DMS153 treated with DMSO at 0.1 percent for 48 hours (cell line): Measurements from ENCODE around the gene ATN1.
"Not testable (repeated sequence)": the region's sequence is repeated elsewhere in the genome, so short reads cannot be mapped to it uniquely, and the experiment has no call there.

Source experiments
- DNase-seq: peaks from one replicate; lab custom pipeline; 2025; ENCODE audit not compliant: unreplicated experiment; lab: John Stamatoyannopoulos, UW

ATN1 gene

DNA sequence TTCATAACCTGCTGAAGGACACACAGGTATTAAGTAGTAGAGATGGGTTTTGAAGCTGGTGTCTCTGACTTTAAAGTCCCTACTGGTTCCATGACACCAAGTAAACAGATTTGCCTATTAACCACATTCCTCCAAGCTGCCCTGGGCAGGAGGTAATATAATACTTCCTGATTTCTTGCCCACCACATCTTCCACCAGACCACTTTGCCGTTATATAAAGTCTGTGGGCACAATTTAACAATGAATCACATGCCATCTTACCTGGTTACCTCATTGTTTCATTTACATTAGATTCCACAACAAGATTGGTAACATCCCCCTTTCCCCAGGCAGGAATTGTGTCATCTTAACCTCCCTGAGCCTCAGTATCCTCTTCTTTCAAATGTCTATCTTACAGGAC, 24.0 kb upstream of the ATN1 start:
- DNase-seq = no peak

DNA sequence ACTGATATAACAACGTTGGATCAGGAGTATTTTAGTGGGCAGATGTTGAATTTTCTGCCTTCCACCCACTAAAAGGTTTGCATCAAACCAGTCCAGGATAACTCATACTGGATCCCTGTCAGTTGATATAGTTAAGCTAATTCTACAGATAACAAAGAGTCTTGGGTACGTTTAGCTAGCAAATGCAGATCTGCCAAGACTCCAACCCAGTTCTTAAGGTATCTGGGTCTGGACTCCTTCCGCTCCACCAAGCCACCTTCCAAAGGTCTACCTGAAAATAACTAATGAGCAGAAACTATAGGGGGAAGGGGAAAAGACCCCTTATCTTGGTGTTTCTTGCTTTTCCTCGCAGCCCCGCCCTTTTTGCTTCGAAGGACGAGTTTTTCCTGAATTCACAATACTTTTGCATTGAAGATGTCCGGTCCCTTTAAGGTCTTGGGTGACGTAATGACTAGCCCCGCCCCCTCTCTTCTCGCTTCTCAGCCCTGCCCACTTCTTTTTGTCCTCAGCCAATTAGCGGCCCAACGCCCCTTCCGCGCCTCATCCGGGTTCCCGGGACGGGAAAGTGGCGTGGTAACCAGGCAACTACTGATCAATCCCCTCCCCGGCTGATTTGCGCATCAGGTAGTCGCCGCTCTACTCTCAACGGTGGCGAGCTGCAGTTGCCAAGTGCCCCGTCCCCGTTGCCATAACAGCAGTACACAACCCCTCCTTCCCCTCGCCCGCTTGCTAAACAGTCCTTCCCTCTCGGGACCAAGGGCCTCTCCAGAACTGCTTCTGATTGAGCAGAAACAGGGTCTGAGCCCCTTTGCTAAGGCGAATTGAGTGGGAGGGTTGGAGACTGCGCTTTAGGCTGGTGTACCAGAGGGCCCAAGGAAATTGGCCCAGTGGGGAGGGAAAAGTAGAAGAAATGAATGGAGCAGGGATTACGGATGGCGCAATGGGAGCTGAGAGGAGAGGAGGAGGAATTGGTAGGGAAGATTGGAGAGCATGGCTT, 23.2 kb upstream of the ATN1 start, which contains the start of gene LRRC23:
TSS of gene LRRC23 (plus strand) at position 543 of the 997 bp plus-strand sequence. CDS start 812 bp downstream, outside the sequence.
- DNase-seq = peak; percentile 97

DNA sequence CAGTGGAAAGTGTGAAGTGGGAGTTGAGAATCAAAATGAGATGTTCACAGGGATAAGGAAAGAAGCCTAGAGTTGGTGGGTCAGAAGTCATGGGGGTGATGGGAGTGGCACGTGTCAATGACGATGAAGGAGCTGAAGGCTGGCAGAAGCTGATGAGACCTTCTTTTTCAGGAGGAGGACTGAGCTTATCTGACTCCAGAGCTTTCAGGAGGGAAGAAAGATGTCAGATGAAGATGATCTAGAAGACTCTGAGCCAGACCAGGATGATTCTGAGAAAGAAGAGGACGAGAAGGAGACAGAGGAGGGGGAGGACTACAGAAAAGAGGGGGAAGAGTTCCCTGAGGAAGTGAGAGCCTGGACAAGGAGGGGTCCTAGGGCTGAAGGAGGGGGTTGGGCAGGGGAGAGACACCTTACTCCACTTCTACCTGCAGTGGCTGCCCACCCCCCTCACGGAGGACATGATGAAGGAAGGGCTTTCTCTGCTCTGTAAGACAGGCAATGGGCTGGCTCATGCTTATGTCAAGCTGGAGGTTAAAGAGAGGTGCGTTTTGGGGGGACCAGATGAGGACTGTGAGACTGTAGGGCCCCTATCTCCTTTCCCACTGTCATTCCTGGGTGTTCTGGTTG, 22.2 kb upstream of the ATN1 start:
- no peak for DNase-seq

GRCh38 chr12:6908141-6908540, 19.6 kb upstream of the ATN1 start:
- not testable (repeated sequence) for DNase-seq

DNA sequence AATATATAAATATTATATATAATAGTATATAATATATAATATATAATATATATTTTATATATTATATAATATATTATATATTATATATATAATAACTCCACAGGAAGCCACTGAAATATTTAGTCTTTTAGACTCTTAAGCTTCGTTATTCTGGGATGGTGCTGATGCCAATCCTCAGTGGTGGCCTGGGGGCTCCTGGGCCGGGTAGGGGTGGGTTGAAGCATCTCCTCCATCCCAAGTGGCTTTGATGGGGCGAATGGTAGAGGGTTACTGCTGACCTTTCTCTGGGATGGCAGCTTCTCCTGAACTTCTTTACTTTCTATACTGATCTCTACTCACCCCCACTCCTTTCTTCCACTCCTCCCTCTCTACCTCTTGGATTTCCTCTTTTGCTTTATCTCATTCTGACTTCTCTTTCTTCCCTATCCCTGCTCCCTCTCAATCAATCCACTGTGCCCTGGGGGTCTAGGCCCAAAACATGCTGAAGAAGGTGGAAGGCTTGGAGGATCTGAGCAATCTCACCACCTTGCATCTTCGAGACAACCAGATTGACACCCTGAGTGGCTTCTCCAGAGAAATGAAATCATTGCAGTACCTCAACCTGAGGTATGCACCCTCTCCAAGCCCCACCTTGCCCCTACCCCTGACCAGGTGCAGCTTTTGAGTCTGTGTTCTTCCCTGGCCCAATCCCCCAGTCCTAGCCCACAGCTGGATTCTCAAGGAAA, 18.2 kb upstream of the ATN1 start:
- DNase-seq = no peak

GRCh38 chr12:6912164-6912935, 15.4 kb upstream of the ATN1 start:
- no peak for DNase-seq

DNA sequence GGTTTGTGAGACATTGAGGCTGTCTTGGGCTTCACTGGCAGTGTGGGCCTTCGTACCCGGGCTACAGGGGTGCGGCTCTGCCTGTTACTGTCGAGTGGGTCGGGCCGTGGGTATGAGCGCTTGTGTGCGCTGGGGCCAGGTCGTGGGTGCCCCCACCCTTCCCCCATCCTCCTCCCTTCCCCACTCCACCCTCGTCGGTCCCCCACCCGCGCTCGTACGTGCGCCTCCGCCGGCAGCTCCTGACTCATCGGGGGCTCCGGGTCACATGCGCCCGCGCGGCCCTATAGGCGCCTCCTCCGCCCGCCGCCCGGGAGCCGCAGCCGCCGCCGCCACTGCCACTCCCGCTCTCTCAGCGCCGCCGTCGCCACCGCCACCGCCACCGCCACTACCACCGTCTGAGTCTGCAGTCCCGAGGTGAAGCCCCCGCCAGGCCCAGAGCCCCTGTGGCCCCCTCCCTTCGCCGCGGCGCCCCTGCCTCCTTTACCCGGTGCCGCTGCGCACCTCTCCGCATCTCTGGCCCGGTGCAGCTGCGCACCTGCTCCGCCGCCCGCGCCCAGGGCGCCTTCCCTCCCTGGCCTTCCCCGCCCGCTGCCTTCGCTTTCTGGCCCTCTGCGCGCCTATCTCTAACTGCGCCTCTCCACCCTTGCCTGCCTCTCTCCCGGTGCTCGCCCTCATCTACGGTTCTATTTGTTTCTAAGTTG, 13.4 kb upstream of the ATN1 start, which contains the start of gene ENO2:
TSS of gene ENO2 (plus strand) at position 335 of the 701 bp plus-strand sequence. CDS start 1,253 bp downstream, outside the sequence.
- DNase-seq = peak; percentile 38

GRCh38 chr12:6914947-6915788, 12.6 kb upstream of the ATN1 start:
- no peak for DNase-seq

DNA sequence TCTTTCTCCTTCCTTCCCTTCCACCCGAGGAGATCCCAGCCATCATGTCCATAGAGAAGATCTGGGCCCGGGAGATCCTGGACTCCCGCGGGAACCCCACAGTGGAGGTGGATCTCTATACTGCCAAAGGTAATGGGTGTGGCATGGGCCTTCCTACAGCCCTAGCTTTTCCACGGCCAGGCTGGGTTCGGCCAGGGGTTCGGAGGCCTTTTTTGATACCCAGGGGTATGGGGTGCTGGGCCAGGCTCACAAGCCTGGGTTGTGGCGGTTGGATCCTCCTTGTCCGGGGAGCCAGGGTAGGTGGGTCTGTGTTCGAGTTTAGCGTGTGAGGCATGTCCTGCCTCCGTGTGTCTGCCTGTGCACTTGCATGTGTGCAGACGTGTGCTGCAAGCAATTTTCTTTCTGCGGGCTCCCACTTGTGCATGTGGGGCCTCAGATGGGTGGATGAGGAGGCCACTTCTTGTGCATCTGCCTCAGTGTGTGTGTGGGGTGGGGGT, 11.9 kb upstream of the ATN1 start:
- DNase-seq = no peak

DNA sequence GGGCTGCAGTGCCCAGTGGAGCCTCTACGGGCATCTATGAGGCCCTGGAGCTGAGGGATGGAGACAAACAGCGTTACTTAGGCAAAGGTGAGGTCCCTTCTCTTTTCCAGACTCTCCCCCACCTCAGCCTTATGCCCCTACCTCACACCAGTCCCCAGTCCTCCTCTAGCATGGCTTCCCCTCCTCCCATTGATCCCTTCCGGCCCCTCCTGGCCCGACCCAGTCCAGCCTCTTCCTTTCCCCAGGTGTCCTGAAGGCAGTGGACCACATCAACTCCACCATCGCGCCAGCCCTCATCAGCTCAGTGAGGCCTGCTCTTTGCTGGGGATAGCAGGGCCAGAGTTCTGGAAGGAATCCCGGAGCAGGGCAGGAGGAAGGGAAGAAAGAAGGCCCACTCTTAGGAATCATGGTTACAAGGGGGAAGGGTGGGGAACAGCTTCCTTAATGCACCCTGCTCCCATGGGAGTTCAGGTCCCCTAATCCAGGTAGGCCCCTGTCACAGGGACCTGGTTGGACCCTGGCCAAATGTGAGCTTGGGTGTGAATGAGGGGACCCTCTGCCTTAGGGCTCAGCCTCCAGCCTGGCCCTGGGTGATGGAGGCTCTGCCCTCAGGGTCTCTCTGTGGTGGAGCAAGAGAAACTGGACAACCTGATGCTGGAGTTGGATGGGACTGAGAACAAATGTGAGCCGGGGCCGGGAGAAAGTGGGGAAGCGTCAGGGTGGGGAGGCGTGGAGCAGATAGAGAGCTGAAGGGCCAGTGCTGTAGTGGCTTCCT, 11.1 kb upstream of the ATN1 start:
- no peak for DNase-seq

GRCh38 chr12:6917491-6918231, 10.1 kb upstream of the ATN1 start:
- DNase-seq = no peak

DNA sequence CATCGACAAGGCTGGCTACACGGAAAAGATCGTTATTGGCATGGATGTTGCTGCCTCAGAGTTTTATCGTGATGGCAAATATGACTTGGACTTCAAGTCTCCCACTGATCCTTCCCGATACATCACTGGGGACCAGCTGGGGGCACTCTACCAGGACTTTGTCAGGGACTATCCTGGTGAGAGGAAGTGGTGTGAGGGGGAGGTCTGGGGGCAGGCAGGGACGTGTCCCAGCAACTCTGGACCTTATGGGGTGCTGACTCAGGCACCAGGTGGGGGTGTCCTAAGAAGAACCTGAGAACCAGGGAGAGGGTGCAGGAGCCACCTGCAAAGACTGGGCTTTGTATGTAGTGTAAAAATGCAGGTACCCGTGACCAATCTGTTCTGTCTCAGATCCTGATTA, 8.2 kb upstream of the ATN1 start:
- DNase-seq = no peak

DNA sequence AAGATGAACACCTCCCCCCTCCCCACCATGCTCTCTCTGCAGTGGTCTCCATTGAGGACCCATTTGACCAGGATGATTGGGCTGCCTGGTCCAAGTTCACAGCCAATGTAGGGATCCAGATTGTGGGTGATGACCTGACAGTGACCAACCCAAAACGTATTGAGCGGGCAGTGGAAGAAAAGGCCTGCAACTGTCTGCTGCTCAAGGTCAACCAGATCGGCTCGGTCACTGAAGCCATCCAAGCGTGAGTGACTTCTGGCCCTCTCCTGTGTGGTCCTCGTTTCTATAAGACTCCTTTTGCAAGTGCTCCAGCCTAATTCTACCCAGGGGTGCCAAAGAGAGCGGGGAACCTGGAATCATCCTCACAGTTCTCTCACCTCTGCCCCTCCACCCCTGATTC, 6.2 kb upstream of the ATN1 start:
- no peak for DNase-seq

GRCh38 chr12:6921996-6922946, 5.5 kb upstream of the ATN1 start:
- DNase-seq = no peak

- no peak for DNase-seq
Observed at GRCh38 chr12:6923003-6923732, 4.6 kb upstream of the ATN1 start.

DNA sequence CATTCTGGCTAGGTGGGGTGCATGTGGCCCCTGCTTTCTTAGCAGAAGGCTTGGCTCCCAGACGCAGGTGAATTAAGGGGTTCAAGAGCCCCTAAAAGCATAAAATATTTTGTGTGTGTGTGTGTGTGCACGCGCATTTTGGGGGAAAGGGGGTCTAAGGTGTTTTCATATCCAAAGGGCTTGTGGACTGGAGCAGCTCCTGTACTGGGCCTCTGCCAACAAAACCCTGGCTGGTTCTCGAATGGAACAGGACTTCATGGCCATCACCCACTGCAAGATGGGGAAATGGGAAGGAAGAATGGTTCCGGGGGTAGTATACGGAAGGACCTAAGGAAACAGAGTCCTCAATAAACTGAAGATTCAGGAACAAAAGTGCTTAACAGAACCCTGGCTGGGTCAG, 3.9 kb upstream of the ATN1 start:
- no peak for DNase-seq
